ENCODE results near the gene KDM1A.

KDM1A gene

GRCh38 chr1:23129846-23130245 is 110.6 kb downstream of the KDM1A start:
- DNase-seq (ENCODE audit: extremely low read depth, insufficient read length), result no peak
- H3K36me3 ChIP-seq (ENCODE audit: control insufficient read depth, insufficient read depth, low read length), result no peaks in the 10 kb centered on the region
- H3K27me3 ChIP-seq (replicated peaks; ENCODE audit: control insufficient read depth, insufficient read depth, low read length), result no peaks in the 10 kb centered on the region
- TF ChIP-seq CTCF (IDR thresholded peaks at IDR 0.05; ENCODE audit: insufficient read depth, low read length, poor library complexity, severe bottlenecking), result no peak
- no peak overlapping the region for H3K4me3 ChIP-seq (replicated peaks; ENCODE audit: low read depth, low read length)

- TF ChIP-seq CTCF (IDR thresholded peaks at IDR 0.05; ENCODE audit: insufficient read depth, low read length, poor library complexity, severe bottlenecking), result no peak
- no peaks in the 10 kb centered on the region for H3K36me3 ChIP-seq (ENCODE audit: control insufficient read depth, insufficient read depth, low read length)
- DNase-seq (ENCODE audit: extremely low read depth, insufficient read length), result no peak
- no peak overlapping the region for H3K4me3 ChIP-seq (replicated peaks; ENCODE audit: low read depth, low read length)
- no peaks in the 10 kb centered on the region for H3K27me3 ChIP-seq (replicated peaks; ENCODE audit: control insufficient read depth, insufficient read depth, low read length)
These were observed 112.8 kb downstream of the KDM1A start for GRCh38 chr1:23132033-23132432.

All from GM06990 (cell line).